GM19043 (cell line): ENCODE results near the gene TOP1.

Source experiments
- ATAC-seq: cut with Tn5 transposase; IDR thresholded peaks from one replicate; pipeline ENCODE4 v1.9.1; 2021; ENCODE audit warnings: low read depth; ENCODE audit not compliant: unreplicated experiment

The TOP1 gene

GRCh38 chr20:41139227-41140093, 110.8 kb downstream of the TOP1 start:
- no peak for ATAC-seq

DNA sequence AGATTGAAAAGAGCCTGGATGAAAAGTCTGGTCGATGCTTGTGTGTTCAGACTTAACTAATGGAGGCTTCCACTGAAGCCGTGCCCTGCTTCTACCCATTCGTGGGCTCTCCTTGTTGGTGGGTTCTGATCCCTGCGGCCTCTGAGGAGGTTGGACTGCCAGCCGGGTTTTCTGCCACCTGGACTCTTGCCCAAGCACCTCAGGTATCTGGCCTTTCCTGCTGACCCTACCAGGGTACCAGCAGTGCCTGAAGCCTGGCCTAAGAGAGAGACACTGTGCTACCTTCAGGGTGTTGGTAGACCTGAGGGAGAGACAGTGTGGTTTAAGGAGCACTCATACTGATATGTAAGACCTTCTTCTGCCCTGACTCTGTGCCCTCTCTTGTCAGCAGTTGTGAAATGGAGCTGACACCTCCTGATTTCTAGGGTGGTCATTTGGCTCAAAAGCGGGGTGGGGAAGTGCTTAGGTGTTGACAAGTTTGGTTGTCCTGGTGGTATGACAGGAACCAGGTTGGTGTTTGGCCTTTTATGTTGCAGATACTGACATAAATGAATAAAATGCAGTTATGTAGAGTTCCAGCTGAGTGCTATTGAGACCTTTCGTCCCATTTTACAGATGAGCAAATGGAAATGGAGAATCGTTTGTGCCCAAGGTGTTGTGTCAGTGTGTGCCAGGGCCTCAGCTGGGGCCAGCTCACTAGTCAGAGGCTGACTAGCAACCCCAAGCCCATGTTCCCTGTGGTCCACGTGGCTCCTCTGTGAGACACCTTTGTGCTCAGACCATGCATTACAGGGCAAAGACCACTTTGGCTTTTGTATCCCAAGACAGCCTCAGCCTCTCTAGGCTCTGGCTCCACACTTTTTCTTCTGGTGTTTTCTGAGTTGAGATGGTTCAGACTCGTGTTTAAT, 111.9 kb downstream of the TOP1 start:
- ATAC-seq, result no peak

- ATAC-seq, result no peak
Measured at GRCh38 chr20:41141153-41141815, 112.7 kb downstream of the TOP1 start.

GRCh38 chr20:41142245-41142644, 113.6 kb downstream of the TOP1 start:
- ATAC-seq, result no peak

DNA sequence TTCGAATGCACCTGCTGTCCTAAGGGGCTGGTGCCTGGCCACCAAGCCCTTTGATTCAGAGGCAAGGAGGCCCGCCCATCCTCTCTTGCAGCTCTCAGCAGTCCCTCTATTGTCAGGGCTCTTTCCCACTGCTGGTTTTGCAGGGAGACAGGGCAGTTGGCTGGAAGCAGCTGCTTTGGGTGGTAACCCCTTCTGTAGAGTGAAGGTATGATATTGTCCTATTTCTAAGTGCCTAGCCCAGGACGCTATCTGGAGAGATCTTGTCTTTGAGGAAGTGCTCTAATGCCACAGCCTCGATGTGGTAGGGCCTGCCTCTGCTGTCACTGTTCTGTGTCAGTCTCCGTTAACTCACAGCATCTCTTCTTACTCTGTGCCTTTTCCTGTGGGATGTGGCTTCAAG, 114.3 kb downstream of the TOP1 start:
- ATAC-seq, result no peak

DNA sequence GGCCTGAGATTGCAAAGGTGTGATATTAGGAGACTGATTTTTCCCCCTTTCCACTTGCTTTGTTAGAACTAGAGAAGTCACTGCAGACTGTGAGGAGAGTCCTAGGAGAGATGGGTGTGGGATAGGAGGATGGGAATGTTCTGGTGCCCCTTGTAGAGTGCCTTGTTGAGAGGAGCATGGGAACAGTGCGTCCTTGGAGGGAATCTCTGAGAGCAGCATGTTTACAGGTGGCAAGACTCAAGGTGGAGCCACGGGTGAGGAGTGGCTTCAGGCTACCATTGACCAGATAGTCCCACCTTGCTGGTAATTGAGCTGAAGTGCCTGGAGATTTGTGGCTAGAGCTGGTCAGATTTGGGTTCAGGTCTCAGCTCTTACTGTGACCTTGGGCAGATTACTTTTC, 114.7 kb downstream of the TOP1 start:
- ATAC-seq, result no peak

DNA sequence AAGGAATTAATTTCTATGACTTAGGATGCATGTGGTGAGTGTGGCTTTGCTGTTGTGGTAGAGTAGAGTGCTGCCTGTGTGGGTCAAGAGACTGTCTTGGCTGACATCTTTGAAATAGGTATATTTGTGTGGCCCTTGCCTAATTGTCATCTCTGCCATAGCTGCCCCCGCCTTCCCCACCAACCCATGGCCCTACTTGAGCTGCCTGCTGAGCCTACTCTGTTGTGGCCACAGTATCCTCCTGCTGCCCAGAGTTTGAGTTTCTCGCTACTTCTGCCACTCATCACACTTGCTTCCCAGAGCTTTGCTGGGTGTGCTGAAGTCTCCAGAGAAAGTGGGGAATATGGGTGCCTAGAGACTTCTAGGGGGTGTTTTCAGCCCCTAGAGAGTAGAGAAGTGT, 116.7 kb downstream of the TOP1 start:
- ATAC-seq, result no peak

GRCh38 chr20:41145821-41146620, 117.4 kb downstream of the TOP1 start:
- ATAC-seq, result no peak

DNA sequence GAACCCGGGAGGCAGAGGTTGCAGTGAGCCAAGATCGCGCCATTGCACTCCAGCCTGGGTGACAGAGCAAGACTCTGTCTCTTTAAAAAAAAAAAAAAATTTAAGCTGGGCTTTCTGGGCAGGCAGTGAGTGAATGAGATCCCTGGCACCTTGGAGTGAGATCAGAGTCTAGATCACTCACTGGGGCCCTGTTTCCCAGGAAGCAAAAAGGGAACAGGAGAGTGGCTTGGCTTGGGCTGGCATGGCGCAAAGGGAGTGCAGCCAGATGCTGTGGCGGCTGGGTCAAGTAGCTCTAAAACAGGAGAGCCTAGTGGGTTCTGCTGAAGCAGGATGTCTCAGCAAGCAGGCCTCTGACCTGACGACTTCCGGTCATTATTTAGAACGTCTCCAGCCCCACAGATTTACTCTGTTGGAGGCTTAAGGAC, 119.2 kb downstream of the TOP1 start:
- ATAC-seq, result no peak

GRCh38 chr20:41148942-41149341, 120.3 kb downstream of the TOP1 start:
- ATAC-seq, result no peak

DNA sequence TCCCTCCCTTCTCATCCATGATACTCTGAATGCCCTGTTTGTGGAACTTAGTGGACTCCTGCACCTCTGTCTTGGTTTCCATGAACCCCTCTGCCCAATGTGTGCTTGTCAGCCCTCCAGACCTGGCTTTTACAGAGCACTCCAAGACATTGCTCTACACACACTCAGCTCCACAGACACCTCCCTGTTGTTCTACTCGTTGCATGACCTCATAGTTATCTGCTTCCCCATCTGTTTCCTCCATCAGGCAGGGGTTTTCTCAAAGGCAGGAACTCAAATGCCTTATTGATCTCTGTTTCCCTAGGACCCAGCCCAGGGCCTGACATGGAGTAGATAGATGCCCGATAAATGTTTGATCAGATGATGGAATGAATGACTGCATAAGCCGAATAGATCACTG, 122.0 kb downstream of the TOP1 start:
- ATAC-seq, result no peak

DNA sequence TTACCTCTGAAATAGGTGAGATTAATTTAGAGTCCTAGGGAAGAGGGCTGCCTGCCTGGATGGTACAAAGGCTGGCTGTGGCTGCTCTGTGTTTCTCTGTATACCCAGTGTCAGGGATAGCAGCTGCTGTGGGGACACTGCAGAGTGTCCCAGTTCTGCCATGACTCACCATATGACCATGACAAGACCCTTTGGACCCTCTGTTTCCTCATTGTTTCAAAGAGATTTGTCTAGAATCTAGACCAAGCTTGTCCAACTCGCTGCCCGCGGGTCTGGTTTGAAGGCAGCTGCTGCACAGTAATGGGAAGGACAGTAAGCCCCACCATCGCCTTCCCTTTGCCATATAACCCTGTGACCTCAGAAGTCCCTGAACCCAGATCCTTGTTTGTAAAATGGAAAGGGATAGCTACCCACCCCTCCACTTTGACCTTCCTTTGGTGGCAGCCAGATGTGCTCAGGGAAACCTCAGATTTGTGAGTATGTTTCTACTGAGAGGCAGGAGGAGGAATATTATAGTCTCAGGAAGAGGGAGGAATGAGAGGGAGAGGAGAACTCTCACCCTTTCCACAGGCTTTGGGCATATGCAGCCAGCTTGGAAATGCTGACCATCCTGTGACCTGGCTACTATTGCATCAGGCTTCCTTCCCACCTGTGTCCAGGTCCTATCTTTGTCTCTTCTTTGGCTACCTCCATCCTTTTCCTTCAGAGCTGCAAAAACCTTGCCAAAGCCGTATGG, 122.7 kb downstream of the TOP1 start:
- ATAC-seq, result no peak

GRCh38 chr20:41152108-41152757, 123.6 kb downstream of the TOP1 start:
- no peak for ATAC-seq

DNA sequence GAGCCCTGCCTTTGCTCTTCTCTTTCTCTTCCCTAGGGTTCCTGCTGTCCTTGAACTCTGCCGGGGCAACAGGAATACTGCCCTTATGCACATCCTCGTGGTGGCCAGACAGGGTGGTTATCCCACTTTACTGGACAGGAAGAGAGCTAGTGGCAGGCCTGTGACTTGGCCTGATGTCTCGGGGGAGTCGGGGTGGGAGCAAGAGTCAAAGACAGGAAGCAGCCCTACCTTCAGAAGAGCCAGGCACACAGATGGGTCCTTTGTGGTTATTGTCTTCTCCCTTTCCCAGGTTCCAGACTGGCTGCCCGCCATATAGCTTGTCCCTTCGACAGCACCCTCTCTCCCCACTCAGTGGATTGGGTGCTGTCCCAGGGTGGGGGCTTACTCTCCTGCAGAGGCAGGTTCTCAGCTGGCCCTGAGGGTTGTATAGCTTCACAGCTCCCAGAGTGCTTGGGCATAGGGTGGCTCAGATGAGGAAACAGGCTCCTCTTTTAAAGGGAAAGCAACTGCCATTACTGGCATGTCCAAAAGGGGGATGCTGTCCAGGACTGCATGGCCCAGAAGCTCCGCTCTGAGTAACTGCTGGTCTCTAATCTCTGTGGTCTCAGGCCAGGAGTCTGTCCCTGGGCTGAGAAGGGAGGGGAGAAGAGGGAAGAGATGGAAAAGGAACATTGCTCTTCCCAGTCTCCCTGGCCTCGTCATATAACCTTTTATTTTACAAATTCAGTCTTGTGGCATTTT, 126.0 kb downstream of the TOP1 start:
- no peak for ATAC-seq

GRCh38 chr20:41155261-41155660, 126.6 kb downstream of the TOP1 start:
- no peak for ATAC-seq

GRCh38 chr20:41158082-41158625, 129.5 kb downstream of the TOP1 start:
- ATAC-seq, result no peak

DNA sequence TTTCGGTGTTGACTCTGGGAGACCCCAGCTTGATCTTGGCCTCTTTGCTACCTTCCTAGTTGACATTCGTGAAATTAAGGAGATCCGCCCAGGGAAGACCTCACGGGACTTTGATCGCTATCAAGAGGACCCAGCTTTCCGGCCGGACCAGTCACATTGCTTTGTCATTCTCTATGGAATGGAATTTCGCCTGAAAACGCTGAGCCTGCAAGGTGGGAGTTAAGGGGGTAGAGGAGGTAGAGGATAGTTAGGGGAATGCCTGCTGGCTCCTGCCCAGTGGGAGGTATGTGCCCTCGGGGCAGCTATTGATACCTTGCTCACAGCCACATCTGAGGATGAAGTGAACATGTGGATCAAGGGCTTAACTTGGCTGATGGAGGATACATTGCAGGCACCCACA, 130.9 kb downstream of the TOP1 start:
- no peak for ATAC-seq

- ATAC-seq, result no peak
Measured at GRCh38 chr20:41160686-41161085, 132.1 kb downstream of the TOP1 start.
